B cell (primary cell): ENCODE results near the gene CEP164.

Source experiments
- EZH2 ChIP-seq: IDR thresholded peaks from 2 replicates; pipeline ENCODE4 v1.6.1; 2012; ENCODE audit warnings: borderline replicate concordance, low read depth, mild to moderate bottlenecking, moderate library complexity, low read length; ENCODE audit not compliant: insufficient read depth, poor library complexity, severe bottlenecking
- TF ChIP-seq, protein P1 (sequence below): fragments of 200-600 bp; IDR thresholded peaks from one replicate; pipeline ENCODE4 v1.8.0; 2022; ENCODE audit warnings: antibody characterized with exemption, mild to moderate bottlenecking

- TF ChIP-seq, protein P1, sequence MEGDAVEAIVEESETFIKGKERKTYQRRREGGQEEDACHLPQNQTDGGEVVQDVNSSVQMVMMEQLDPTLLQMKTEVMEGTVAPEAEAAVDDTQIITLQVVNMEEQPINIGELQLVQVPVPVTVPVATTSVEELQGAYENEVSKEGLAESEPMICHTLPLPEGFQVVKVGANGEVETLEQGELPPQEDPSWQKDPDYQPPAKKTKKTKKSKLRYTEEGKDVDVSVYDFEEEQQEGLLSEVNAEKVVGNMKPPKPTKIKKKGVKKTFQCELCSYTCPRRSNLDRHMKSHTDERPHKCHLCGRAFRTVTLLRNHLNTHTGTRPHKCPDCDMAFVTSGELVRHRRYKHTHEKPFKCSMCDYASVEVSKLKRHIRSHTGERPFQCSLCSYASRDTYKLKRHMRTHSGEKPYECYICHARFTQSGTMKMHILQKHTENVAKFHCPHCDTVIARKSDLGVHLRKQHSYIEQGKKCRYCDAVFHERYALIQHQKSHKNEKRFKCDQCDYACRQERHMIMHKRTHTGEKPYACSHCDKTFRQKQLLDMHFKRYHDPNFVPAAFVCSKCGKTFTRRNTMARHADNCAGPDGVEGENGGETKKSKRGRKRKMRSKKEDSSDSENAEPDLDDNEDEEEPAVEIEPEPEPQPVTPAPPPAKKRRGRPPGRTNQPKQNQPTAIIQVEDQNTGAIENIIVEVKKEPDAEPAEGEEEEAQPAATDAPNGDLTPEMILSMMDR = no peak
- TF ChIP-seq EZH2 = no peak
Measured at GRCh38 chr11:117409511-117409910, 81.9 kb downstream of the CEP164 start.
